Measurements from ENCODE around the gene ARL13B.
A peak's percentile ranks its signal among the peaks of the same experiment; 100 is the strongest.

Gene ARL13B

GRCh38 chr3:93981649-93982048 is 1.7 kb downstream of the ARL13B start:
- no peak for DNase-seq
- TF ChIP-seq GATA1 (IDR thresholded peaks at IDR 0.05; ENCODE audit: low read depth, low read length) (no peak), POLR2A (IDR thresholded peaks at IDR 0.05; ENCODE audit: low read length) (no peak)

GRCh38 chr3:93983408-93983807 is 3.5 kb downstream of the ARL13B start:
- no peak for TF ChIP-seq POLR2A (IDR thresholded peaks at IDR 0.05; ENCODE audit: low read length)
- no peak for TF ChIP-seq GATA1 (IDR thresholded peaks at IDR 0.05; ENCODE audit: low read depth, low read length)
- DNase-seq, result no peak

- TF ChIP-seq GATA1 (IDR thresholded peaks at IDR 0.05; ENCODE audit: low read depth, low read length) (no peak), POLR2A (IDR thresholded peaks at IDR 0.05; ENCODE audit: low read length) (no peak)
- no peak for DNase-seq
Measured at GRCh38 chr3:93984618-93985017, 4.7 kb downstream of the ARL13B start.

GRCh38 chr3:93988283-93988682 is 8.3 kb downstream of the ARL13B start:
- peak in 1 of 2 experiments; percentile 2 for DNase-seq
- TF ChIP-seq GATA1 (IDR thresholded peaks at IDR 0.05; ENCODE audit: low read depth, low read length) (no peak), POLR2A (IDR thresholded peaks at IDR 0.05; ENCODE audit: low read length) (no peak)

- no peak for TF ChIP-seq GATA1 (IDR thresholded peaks at IDR 0.05; ENCODE audit: low read depth, low read length)
- no peak for TF ChIP-seq POLR2A (IDR thresholded peaks at IDR 0.05; ENCODE audit: low read length)
- no peak for DNase-seq
Measured at GRCh38 chr3:93988764-93989163, 8.8 kb downstream of the ARL13B start.

GRCh38 chr3:93989241-93989640 is 9.3 kb downstream of the ARL13B start:
- TF ChIP-seq GATA1 (IDR thresholded peaks at IDR 0.05; ENCODE audit: low read depth, low read length) (no peak), POLR2A (IDR thresholded peaks at IDR 0.05; ENCODE audit: low read length) (no peak)
- no peak for DNase-seq

GRCh38 chr3:93991631-93992030 is 11.7 kb downstream of the ARL13B start:
- DNase-seq, result no peak
- TF ChIP-seq GATA1 (IDR thresholded peaks at IDR 0.05; ENCODE audit: low read depth, low read length) (no peak), POLR2A (IDR thresholded peaks at IDR 0.05; ENCODE audit: low read length) (no peak)

- DNase-seq, result no peak
- no peak for TF ChIP-seq POLR2A (IDR thresholded peaks at IDR 0.05; ENCODE audit: low read length)
- TF ChIP-seq GATA1 (IDR thresholded peaks at IDR 0.05; ENCODE audit: low read depth, low read length), result no peak
Measured at GRCh38 chr3:93992207-93992606, 12.3 kb downstream of the ARL13B start.

- TF ChIP-seq GATA1 (IDR thresholded peaks at IDR 0.05; ENCODE audit: low read depth, low read length) (no peak), POLR2A (IDR thresholded peaks at IDR 0.05; ENCODE audit: low read length) (no peak)
- DNase-seq, result no peak
Measured at GRCh38 chr3:93994056-93994455, 14.1 kb downstream of the ARL13B start.

GRCh38 chr3:94001191-94001590 is 21.2 kb downstream of the ARL13B start:
- TF ChIP-seq POLR2A (IDR thresholded peaks at IDR 0.05; ENCODE audit: low read length), result no peak
- peak; percentile 2 to 9 for DNase-seq

- no peak for DNase-seq
Measured at GRCh38 chr3:94001827-94002495, 22.0 kb downstream of the ARL13B start.

GRCh38 chr3:94004301-94004910 is 24.5 kb downstream of the ARL13B start:
- peak; percentile 73 to 74 for DNase-seq
- no peak for TF ChIP-seq GATA1 (IDR thresholded peaks at IDR 0.05; ENCODE audit: low read depth, low read length)
- no peak for TF ChIP-seq POLR2A (IDR thresholded peaks at IDR 0.05; ENCODE audit: low read length)

More at GRCh38 chr3:94001827-94002495, 22.0 kb downstream of the ARL13B start:
- TF ChIP-seq GATA1 (IDR thresholded peaks at IDR 0.05; ENCODE audit: low read depth, low read length) (no peak), POLR2A (IDR thresholded peaks at IDR 0.05; ENCODE audit: low read length) (no peak)

GRCh38 chr3:94008253-94008652 is 28.3 kb downstream of the ARL13B start:
- DNase-seq, result no peak
- TF ChIP-seq GATA1 (IDR thresholded peaks at IDR 0.05; ENCODE audit: low read depth, low read length) (no peak), POLR2A (IDR thresholded peaks at IDR 0.05; ENCODE audit: low read length) (no peak)

- no peak for DNase-seq
- TF ChIP-seq POLR2A (IDR thresholded peaks at IDR 0.05; ENCODE audit: low read length) (no peak), GATA1 (IDR thresholded peaks at IDR 0.05; ENCODE audit: low read depth, low read length) (no peak)
Measured at GRCh38 chr3:94009608-94010007, 29.7 kb downstream of the ARL13B start.

- DNase-seq, result peak; percentile 13 to 14
- TF ChIP-seq GATA1 (IDR thresholded peaks at IDR 0.05; ENCODE audit: low read depth, low read length), result no peak
- TF ChIP-seq POLR2A (IDR thresholded peaks at IDR 0.05; ENCODE audit: low read length), result no peak
Measured at GRCh38 chr3:94011233-94011711, 31.3 kb downstream of the ARL13B start.
